Stimulated activated CD8-positive, alpha-beta memory T cell treated with anti-CD3 and anti-CD28 coated beads, Interleukin-12 subunit alpha, Interleukin-12 subunit beta, amount 100 ng/mL, for 24 hours (primary cell): ENCODE measurements around the gene KDM2A.
"Not testable (repeated sequence)": the region's sequence is repeated elsewhere in the genome, so short reads cannot be mapped to it uniquely, and the experiment has no call there.

Source experiments
- DNase-seq: peaks from one replicate; pipeline ENCODE4 v3.0.0-alpha.2; 2020; ENCODE audit errors: extremely low read depth

Gene KDM2A

GRCh38 chr11:67167719-67168118, 48.7 kb downstream of the KDM2A start:
- no peak for DNase-seq

GRCh38 chr11:67168911-67169310, 49.8 kb downstream of the KDM2A start:
- DNase-seq: not testable (repeated sequence)

GRCh38 chr11:67174311-67174710, 55.2 kb downstream of the KDM2A start:
- DNase-seq: no peak

GRCh38 chr11:67177399-67178281, 58.6 kb downstream of the KDM2A start:
- DNase-seq: no peak

- DNase-seq: no peak
These were observed 59.4 kb downstream of the KDM2A start for GRCh38 chr11:67178421-67178820.

- no peak for DNase-seq
These were observed 59.8 kb downstream of the KDM2A start for GRCh38 chr11:67178878-67179277.

GRCh38 chr11:67179892-67180490, 60.9 kb downstream of the KDM2A start:
- no peak for DNase-seq

- no peak for DNase-seq
These were observed 75.0 kb downstream of the KDM2A start for GRCh38 chr11:67194096-67194495.

- DNase-seq: no peak
These were observed 77.0 kb downstream of the KDM2A start for GRCh38 chr11:67195971-67196456.

- DNase-seq: no peak
These were observed 78.5 kb downstream of the KDM2A start for GRCh38 chr11:67197606-67198005.

- not testable (repeated sequence) for DNase-seq
These were observed 79.7 kb downstream of the KDM2A start for GRCh38 chr11:67198781-67199180.

GRCh38 chr11:67199751-67200150, 80.7 kb downstream of the KDM2A start:
- DNase-seq: no peak

- DNase-seq: no peak
These were observed 83.0 kb downstream of the KDM2A start for GRCh38 chr11:67202028-67202427.

- DNase-seq: no peak
These were observed 85.8 kb downstream of the KDM2A start for GRCh38 chr11:67204822-67205221.

GRCh38 chr11:67209222-67209621, 90.2 kb downstream of the KDM2A start:
- DNase-seq: not testable (repeated sequence)

GRCh38 chr11:67211656-67212436, 92.8 kb downstream of the KDM2A start:
- no peak for DNase-seq

- DNase-seq: no peak
These were observed 94.1 kb downstream of the KDM2A start for GRCh38 chr11:67213178-67213621.

GRCh38 chr11:67227726-67228125, 108.7 kb downstream of the KDM2A start:
- DNase-seq: no peak

GRCh38 chr11:67230406-67230805, 111.3 kb downstream of the KDM2A start:
- DNase-seq: no peak

GRCh38 chr11:67230886-67231285, 111.8 kb downstream of the KDM2A start:
- no peak for DNase-seq

GRCh38 chr11:67233584-67234190, 114.6 kb downstream of the KDM2A start:
- DNase-seq: no peak

GRCh38 chr11:67234571-67234970, 115.5 kb downstream of the KDM2A start:
- DNase-seq: not testable (repeated sequence)
